Measurements from ENCODE around the gene KCNQ2.

The KCNQ2 gene

DNA sequence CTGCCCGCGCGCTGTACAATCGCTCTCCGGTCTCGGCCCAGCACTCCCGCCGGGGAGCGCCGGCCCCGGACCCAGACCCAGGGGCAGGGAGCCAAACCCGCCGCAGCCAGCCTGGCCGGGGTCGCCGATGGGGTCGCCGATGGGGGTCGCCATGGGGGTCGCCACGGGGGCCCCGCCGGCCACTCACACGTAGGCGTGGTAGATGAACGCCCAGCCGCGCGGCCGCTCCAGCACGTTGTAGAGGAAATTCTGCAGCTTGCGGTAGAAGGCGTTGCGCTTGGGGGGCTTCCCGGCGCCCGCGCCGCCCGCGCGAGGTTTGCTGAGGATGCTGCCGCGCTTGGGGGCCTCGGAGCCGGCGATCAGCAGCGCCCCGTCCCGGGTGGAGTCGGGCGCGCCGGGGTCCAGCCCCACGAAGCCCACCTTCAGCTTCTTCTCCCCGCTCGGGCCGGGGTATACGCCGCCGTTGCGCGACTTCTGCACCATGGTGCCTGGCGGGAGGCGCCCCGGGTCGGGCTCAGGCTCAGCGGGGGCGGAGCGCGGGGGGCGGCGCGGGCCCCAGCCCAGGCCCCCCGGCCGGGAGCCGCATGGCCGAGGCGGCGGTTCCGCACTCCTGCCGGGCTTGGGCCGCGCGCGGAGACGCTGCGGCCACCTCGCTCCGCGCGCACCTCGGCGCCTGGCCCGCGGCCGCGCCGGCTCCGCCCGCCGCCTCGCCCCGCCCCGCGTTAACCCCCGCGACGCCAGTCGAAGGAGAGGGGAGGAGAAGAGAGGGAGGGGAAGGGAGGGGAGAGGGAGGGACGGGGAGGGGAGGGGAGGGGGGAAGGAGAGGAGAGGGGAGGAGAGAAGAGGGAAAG lies at the start of gene KCNQ2:
TSS of gene KCNQ2 (minus strand) at position 675 of the 851 bp plus-strand sequence. CDS start at position 483, 192 bp downstream.
- in situ Hi-C loops (cut with HindIII; ENCODE audit: low sequenced_read_pairs): loop anchor here (5.0 to 10.0 kb wide), 3 partner anchors 50 to 177 kb away; partner anchors contain the start of gene COL20A1
- TF ChIP-seq, protein P1, sequence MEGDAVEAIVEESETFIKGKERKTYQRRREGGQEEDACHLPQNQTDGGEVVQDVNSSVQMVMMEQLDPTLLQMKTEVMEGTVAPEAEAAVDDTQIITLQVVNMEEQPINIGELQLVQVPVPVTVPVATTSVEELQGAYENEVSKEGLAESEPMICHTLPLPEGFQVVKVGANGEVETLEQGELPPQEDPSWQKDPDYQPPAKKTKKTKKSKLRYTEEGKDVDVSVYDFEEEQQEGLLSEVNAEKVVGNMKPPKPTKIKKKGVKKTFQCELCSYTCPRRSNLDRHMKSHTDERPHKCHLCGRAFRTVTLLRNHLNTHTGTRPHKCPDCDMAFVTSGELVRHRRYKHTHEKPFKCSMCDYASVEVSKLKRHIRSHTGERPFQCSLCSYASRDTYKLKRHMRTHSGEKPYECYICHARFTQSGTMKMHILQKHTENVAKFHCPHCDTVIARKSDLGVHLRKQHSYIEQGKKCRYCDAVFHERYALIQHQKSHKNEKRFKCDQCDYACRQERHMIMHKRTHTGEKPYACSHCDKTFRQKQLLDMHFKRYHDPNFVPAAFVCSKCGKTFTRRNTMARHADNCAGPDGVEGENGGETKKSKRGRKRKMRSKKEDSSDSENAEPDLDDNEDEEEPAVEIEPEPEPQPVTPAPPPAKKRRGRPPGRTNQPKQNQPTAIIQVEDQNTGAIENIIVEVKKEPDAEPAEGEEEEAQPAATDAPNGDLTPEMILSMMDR (IDR thresholded peaks at IDR 0.05; ENCODE audit: low read depth, low read length, missing control alignments): no peak
- H3K4me3 ChIP-seq (ENCODE audit: low read depth, low read length): no peak within 1 kb of the TSS
- no peak for DNase-seq (ENCODE audit: low read depth)

DNA sequence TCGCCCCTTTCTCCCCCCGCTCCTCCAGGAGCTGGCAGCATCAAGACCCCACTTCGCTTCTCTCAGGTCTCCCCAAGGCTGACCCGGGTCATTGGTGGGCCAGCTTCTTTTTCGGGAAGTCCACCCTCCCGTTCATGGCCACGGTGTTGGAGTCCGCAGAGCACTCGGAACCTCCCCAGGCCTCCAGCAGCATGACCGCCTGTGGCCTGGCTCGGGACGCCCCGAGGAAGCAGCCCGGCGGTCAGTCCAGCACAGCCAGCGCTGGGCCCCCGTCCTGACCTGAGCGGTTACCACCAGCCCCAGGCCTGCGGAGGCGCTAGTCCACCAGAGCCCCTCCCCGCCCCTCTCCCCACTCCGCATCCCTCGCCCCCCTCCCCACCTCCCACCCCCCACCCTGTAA lies 49.1 kb upstream of the KCNQ2 start:
- TF ChIP-seq, protein P1 (IDR thresholded peaks at IDR 0.05; ENCODE audit: low read depth, low read length, missing control alignments): no peak
- peak overlapping the region; percentile 83 for H3K4me3 ChIP-seq (ENCODE audit: low read depth, low read length)
- in situ Hi-C loops (cut with HindIII; ENCODE audit: low sequenced_read_pairs): no loop called here
- DNase-seq (ENCODE audit: low read depth): no peak

DNA sequence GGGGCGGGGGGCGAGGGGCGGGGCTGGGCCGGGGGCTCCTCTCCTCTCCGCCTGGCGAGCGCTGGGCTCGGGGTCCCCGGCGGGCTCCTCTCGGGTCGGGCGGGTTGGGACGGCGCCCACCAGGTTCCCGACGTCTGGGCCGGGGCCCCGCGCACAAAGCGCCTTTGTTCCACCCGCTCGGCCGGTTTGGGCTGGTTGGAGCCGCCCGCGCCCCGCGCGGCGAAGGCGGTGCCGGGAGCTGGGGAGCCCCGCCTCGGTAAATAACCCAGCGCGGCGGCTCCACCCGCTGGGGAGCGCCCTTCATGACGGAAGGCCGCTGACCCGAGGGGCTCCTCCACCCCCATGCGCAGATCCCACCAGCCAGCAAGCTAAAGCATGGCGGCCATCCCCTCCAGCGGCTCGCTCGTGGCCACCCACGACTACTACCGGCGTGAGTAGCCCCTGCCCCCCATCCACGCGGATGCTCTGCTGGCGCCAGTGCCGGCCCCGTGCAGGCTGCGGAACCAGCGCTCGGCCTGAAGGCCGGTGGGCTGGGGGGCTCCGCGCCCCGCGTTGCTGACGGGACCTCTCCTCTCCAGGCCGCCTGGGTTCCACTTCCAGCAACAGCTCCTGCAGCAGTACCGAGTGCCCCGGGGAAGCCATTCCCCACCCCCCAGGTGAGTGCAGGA lies 48.6 kb upstream of the KCNQ2 start:
- TF ChIP-seq, protein P1 (IDR thresholded peaks at IDR 0.05; ENCODE audit: low read depth, low read length, missing control alignments): no peak
- H3K4me3 ChIP-seq (ENCODE audit: low read depth, low read length): peak overlapping the region; percentile 83
- no peak for DNase-seq (ENCODE audit: low read depth)
- in situ Hi-C loops (cut with HindIII; ENCODE audit: low sequenced_read_pairs): no loop called here

DNA sequence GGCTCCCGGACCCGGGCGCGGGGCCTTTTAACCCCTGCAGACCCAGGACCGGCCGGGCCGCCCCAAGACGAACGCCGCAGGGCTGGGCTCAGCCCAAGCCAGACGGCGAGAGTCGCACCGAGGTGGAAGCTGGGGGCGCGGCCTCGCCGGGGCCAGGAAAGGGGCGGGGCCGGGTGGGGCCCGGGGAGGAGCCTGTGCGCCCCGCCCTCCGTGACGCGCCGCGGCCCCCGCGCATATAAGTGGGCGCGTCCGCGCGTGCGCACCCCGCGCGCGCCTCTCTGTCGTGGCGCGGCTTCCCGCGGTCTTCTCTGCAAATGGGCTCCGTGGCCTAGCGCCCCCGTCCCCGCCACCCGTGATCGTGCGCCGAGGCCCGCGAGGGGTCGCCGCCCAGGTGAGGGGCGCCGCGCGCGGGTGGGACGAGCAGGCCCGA lies 48.1 kb upstream of the KCNQ2 start, which contains the start of gene PPDPF:
TSS of gene PPDPF (plus strand) at position 262 of the 430 bp plus-strand sequence. CDS start 544 bp downstream, outside the sequence.
- peak within 1 kb of the TSS; percentile 83 for H3K4me3 ChIP-seq (ENCODE audit: low read depth, low read length)
- peak; percentile 31 for DNase-seq (ENCODE audit: low read depth)
- in situ Hi-C loops (cut with HindIII; ENCODE audit: low sequenced_read_pairs): no loop called here
- TF ChIP-seq, protein P1 (IDR thresholded peaks at IDR 0.05; ENCODE audit: low read depth, low read length, missing control alignments): no peak

DNA sequence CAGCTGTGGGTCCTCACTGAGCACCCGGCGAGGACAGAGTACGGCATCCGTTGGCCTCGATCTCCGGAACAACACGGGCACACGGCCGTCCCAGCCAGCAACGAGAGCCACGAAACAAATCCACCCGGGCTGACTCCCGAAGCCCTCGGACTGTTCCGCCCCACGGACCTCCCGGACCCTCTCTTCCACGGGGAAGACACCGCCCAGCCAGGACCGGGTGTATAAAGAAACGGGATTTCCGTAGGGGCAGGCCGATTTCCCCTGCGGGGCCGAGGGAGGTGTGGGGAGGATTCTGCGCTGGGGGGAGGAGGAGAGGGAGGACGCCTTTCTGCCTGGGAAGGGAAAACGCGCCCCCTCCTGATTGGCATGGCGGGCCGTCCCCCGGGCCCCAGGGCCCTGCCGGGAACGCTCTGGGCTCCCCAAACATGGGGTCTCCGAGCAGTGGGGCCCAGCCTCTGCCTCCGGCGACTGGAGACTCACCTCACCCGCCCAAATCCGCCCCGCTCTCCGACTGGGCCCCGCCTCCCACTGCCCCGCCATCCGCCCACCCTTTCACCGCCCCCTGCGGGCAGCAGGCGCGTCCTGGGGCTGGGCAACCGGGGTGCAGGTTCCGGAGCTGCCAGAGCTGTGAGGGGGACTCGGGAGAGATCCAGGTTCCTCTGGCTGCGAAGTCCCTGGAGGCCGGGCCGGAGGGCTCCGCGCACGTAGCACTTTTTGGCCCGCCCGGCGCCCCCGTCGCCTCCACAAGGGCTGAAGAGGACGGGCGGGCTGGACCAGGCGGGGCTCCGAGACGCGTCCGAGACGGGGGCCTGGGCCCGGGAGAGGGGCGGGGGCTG lies 47.4 kb upstream of the KCNQ2 start:
- in situ Hi-C loops (cut with HindIII; ENCODE audit: low sequenced_read_pairs): no loop called here
- no peak for DNase-seq (ENCODE audit: low read depth)
- TF ChIP-seq, protein P1 (IDR thresholded peaks at IDR 0.05; ENCODE audit: low read depth, low read length, missing control alignments): peak; percentile 21

More for the DNA sequence above, 47.4 kb upstream of the KCNQ2 start:
- peak overlapping the region; percentile 83 for H3K4me3 ChIP-seq (ENCODE audit: low read depth, low read length)

Measured in astrocyte of the cerebellum (primary cell).